SK-N-SH (cell line): ENCODE results near the gene TSC22D1. TPM values are rescaled to one million over a fixed set of nuclear protein-coding genes. Genes with fewer than 3 reads are reported as not detected.

Experiments
- CTCF ChIA-PET: fragments of 300-600, 350-600 bp; formaldehyde crosslinking; extraction: SDS; loops from one replicate; lab custom pipeline; 2021; lab: Yijun Ruan, JAX
- POLR2A ChIA-PET: fragments of 350-600 bp; sonication (Branson Sonifier 250); formaldehyde crosslinking; extraction: SDS; loops from one replicate; lab custom pipeline; 2020; ENCODE audit warnings: antibody characterized with exemption, inconsistent platforms; lab: Yijun Ruan, JAX
- DNase-seq: peaks from one replicate; pipeline ENCODE4 v3.0.0; 2012
- H2AFZ ChIP-seq: fragments of 200-600 bp; sonication (generic); 2 replicates; pipeline ENCODE4 v1.8.1; 2016; ENCODE audit warnings: antibody characterized with exemption, mild to moderate bottlenecking, low read depth
- H3F3A ChIP-seq: fragments of 200-600 bp; sonication (generic); replicated peaks from 2 replicates; pipeline ENCODE3; 2016; ENCODE audit warnings: antibody characterized with exemption, mild to moderate bottlenecking; ENCODE audit not compliant: insufficient read depth
- H3K27ac ChIP-seq, 2 experiments: fragments of 200-500 bp in 1 of 2; fragments of 200-600 bp in 1 of 2; sonication (Bioruptor generic) in 1 of 2; sonication (generic), shearing (Covaris generic) in 1 of 2; 2 replicates each; pipeline versions ENCODE4 v1.5.1 to v1.6.1; 2014 to 2016; ENCODE audit warnings: low read depth in 2 of 2, inconsistent platforms in 1 of 2, low read length in 1 of 2, mild to moderate bottlenecking in 1 of 2, mixed read lengths in 1 of 2
- H3K27me3 ChIP-seq: fragments of 200-600 bp; sonication (generic), shearing (Covaris generic); 2 replicates; pipeline ENCODE4 v1.6.1; 2016; ENCODE audit warnings: mixed run types; ENCODE audit not compliant: insufficient read depth
- H3K36me3 ChIP-seq, 2 experiments: fragments of 200-500 bp in 1 of 2; fragments of 200-600 bp in 1 of 2; sonication (Bioruptor generic) in 1 of 2; sonication (generic) in 1 of 2; replicated peaks in 1 of 2; 2 replicates each; pipeline versions ENCODE3 to v1.5.1; 2014 to 2016; ENCODE audit warnings: low read length in 1 of 2, mild to moderate bottlenecking in 1 of 2; ENCODE audit not compliant: insufficient read depth in 2 of 2, control insufficient read depth in 1 of 2
- H3K4me1 ChIP-seq, 2 experiments: fragments of 200-500 bp in 1 of 2; fragments of 200-600 bp in 1 of 2; sonication (Bioruptor generic) in 1 of 2; sonication (generic), shearing (Covaris generic) in 1 of 2; 2 replicates each; pipeline versions ENCODE4 v1.5.1 to v1.6.1; 2014 to 2016; ENCODE audit warnings: low read depth in 1 of 2, low read length in 1 of 2, mixed run types in 1 of 2; ENCODE audit not compliant: insufficient read depth in 2 of 2, control insufficient read depth in 1 of 2
- H3K4me2 ChIP-seq: fragments of 200-600 bp; sonication (generic), shearing (Covaris generic); 2 replicates; pipeline ENCODE4 v1.6.1; 2017; ENCODE audit warnings: mixed run types
- H3K4me3 ChIP-seq, 2 experiments: fragments of 200-500 bp in 1 of 2; fragments of 200-600 bp in 1 of 2; sonication (Bioruptor generic) in 1 of 2; sonication (generic), shearing (Covaris generic) in 1 of 2; 2 replicates each; pipeline versions ENCODE4 v1.5.1 to v1.8.1; 2014 to 2016; ENCODE audit warnings: low read depth in 2 of 2, inconsistent platforms in 1 of 2, low read length in 1 of 2, mild to moderate bottlenecking in 1 of 2, mixed read lengths in 1 of 2, moderate library complexity in 1 of 2
- H3K79me2 ChIP-seq: fragments of 200-600 bp; sonication (generic); 2 replicates; pipeline ENCODE4 v1.8.1; 2017; ENCODE audit warnings: mild to moderate bottlenecking; ENCODE audit not compliant: insufficient read depth
- H3K9ac ChIP-seq: fragments of 200-600 bp; sonication (generic); 2 replicates; pipeline ENCODE4 v1.6.1; 2017; ENCODE audit warnings: mixed run types
- H3K9me2 ChIP-seq: fragments of 200-600 bp; sonication (generic); 2 replicates; pipeline ENCODE4 v1.6.1; 2017; ENCODE audit warnings: mixed run types
- H3K9me3 ChIP-seq: fragments of 200-600 bp; sonication (generic); 2 replicates; pipeline ENCODE4 v1.6.1; 2017; ENCODE audit warnings: mixed run types, mild to moderate bottlenecking, moderate library complexity
- H4K20me1 ChIP-seq: fragments of 200-600 bp; sonication (generic); 2 replicates; pipeline ENCODE4 v1.6.1; 2017; ENCODE audit warnings: mild to moderate bottlenecking, mixed run types; ENCODE audit not compliant: insufficient read depth
- CHD2 ChIP-seq: fragments of 150-350 bp; IDR thresholded peaks from 2 replicates; pipeline ENCODE4 v1.6.1; 2018; ENCODE audit warnings: low read length; ENCODE audit not compliant: partially characterized antibody
- EZH2phosphoT487 ChIP-seq: fragments of 200-600 bp; sonication (generic); IDR thresholded peaks from 2 replicates; pipeline ENCODE4 v1.6.1; 2017; ENCODE audit warnings: low read depth, mixed run types, mild to moderate bottlenecking, antibody characterized with exemption, moderate library complexity, borderline replicate concordance
- FOSL2 ChIP-seq: IDR thresholded peaks from 2 replicates; pipeline ENCODE4 v1.4.0; 2012; ENCODE audit warnings: low read depth, mild to moderate bottlenecking, moderate library complexity, borderline replicate concordance
- FOXM1 ChIP-seq: IDR thresholded peaks from 2 replicates; pipeline ENCODE4 v1.4.0; 2012; ENCODE audit warnings: low read depth, mild to moderate bottlenecking
- JUND ChIP-seq: IDR thresholded peaks from 2 replicates; pipeline ENCODE4 v1.4.0; 2012
- MEF2A ChIP-seq: IDR thresholded peaks from 2 replicates; pipeline ENCODE4 v1.4.0; 2012; ENCODE audit warnings: low read depth, borderline replicate concordance
- MXI1 ChIP-seq: IDR thresholded peaks from 2 replicates; pipeline ENCODE4 v1.6.1; 2012; ENCODE audit warnings: mild to moderate bottlenecking, low read depth, low read length, improper control_type of control experiment
- NFIC ChIP-seq: IDR thresholded peaks from 2 replicates; pipeline ENCODE4 v1.4.0; 2012; ENCODE audit warnings: borderline replicate concordance
- NRF1 ChIP-seq: IDR thresholded peaks from 2 replicates; pipeline ENCODE4 v1.6.1; 2012; ENCODE audit warnings: low read depth, mild to moderate bottlenecking, low read length
- POLR2AphosphoS5 ChIP-seq: IDR thresholded peaks from 2 replicates; pipeline ENCODE4 v1.6.1; 2012; ENCODE audit warnings: low read depth, low read length
- RAD21 ChIP-seq: IDR thresholded peaks from 2 replicates; pipeline ENCODE4 v1.6.1; 2012; ENCODE audit warnings: mild to moderate bottlenecking, low read length
- RCOR1 ChIP-seq: fragments of 150-350 bp; IDR thresholded peaks from 2 replicates; pipeline ENCODE4 v1.6.1; 2017; ENCODE audit warnings: antibody characterized with exemption, low read length
- RFX5 ChIP-seq: IDR thresholded peaks from 2 replicates; pipeline ENCODE4 v1.6.1; 2012; ENCODE audit warnings: mild to moderate bottlenecking, improper control_type of control experiment, low read length
- TEAD4 ChIP-seq: IDR thresholded peaks from 2 replicates; pipeline ENCODE4 v1.4.0; 2012; ENCODE audit warnings: mild to moderate bottlenecking, borderline replicate concordance; ENCODE audit not compliant: insufficient read depth
- WGBS: methylation state at CpG from one replicate; pipeline ENCODE4 v1.1.6; 2017; ENCODE audit warnings: low lambda C conversion rate; 5-methylcytosine and 5-hydroxymethylcytosine counted together
- polyA plus RNA-seq, 3 experiments: library from polyadenylated mRNA; depleted of rRNA; stranded (reverse); fragments of >200 nt; gene quantifications; 2 replicates each; pipeline ENCODE4 v1.2.3, GENCODE V29; 2012
- TF ChIP-seq, protein P1 (sequence below): fragments of 150-350 bp; IDR thresholded peaks from 2 replicates; pipeline ENCODE4 v1.6.1; 2016; ENCODE audit warnings: mild to moderate bottlenecking, low read depth, low read length
- TF ChIP-seq, protein P2 (sequence below): IDR thresholded peaks from 2 replicates; pipeline ENCODE4 v1.4.0; 2012; ENCODE audit warnings: low read depth, borderline replicate concordance
- TF ChIP-seq, protein P3 (sequence below): fragments of 200-600 bp; sonication (generic); IDR thresholded peaks from 2 replicates; pipeline ENCODE4 v1.6.1; 2017; ENCODE audit warnings: antibody characterized with exemption, mild to moderate bottlenecking, moderate library complexity
- TF ChIP-seq, protein P4 (sequence below): fragments of 150-350 bp; IDR thresholded peaks from 2 replicates; pipeline ENCODE4 v1.6.1; 2017; ENCODE audit warnings: antibody characterized with exemption, low read length, low read depth, borderline replicate concordance
- TF ChIP-seq, protein P5 (sequence below): IDR thresholded peaks from 2 replicates; pipeline ENCODE4 v1.6.1; 2012; ENCODE audit warnings: mild to moderate bottlenecking, low read depth, low read length, moderate library complexity
- TF ChIP-seq, protein P6 (sequence below): IDR thresholded peaks from 2 replicates; pipeline ENCODE4 v1.4.0; 2012; ENCODE audit warnings: low read depth, borderline replicate concordance

The TSC22D1 gene
- polyA plus RNA-seq, 1 of the 3 experiments (the other 2 are of a cell fraction): 137 TPM

DNA sequence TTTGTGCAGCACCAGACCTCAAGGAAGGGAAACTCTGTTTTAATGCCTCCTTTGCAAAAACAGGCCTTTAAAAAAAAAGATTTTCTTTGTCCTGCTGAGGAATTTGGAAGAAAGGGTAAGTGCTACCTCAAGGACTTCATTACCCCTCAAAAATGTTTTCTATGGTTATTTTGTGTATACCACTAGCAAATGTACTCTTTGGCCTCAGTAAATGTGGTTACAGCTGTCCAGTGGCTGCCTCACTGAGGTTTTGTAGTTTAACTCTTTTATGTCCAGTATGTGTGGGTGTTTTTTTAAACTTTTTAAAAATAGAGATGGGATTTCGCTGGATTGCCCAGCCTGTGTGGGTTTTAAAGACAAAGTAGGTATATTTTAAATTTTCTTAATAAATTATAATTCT is 42.2 kb upstream of the TSC22D1 start:
- no peaks in the 10 kb centered on the region for H3K9me2 ChIP-seq
- H3K27ac ChIP-seq: no peak overlapping the region
- H4K20me1 ChIP-seq: no peaks in the 10 kb centered on the region
- WGBS: 82% methylated on average over 1 of the region's 1 CpG
- H3K27me3 ChIP-seq: no peaks in the 10 kb centered on the region
- no peaks in the 10 kb centered on the region for H3K9me3 ChIP-seq
- TF ChIP-seq MEF2A (no peak), JUND (no peak), EZH2phosphoT487 (no peak), TEAD4 (no peak), NFIC (no peak), FOXM1 (no peak), FOSL2 (no peak), RFX5 (no peak), NRF1 (no peak), POLR2AphosphoS5 (no peak), CHD2 (no peak), MXI1 (no peak), RAD21 (no peak), RCOR1 (no peak)
- TF ChIP-seq, protein P1, sequence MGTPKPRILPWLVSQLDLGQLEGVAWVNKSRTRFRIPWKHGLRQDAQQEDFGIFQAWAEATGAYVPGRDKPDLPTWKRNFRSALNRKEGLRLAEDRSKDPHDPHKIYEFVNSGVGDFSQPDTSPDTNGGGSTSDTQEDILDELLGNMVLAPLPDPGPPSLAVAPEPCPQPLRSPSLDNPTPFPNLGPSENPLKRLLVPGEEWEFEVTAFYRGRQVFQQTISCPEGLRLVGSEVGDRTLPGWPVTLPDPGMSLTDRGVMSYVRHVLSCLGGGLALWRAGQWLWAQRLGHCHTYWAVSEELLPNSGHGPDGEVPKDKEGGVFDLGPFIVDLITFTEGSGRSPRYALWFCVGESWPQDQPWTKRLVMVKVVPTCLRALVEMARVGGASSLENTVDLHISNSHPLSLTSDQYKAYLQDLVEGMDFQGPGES: no peak
- TF ChIP-seq, protein P2, sequence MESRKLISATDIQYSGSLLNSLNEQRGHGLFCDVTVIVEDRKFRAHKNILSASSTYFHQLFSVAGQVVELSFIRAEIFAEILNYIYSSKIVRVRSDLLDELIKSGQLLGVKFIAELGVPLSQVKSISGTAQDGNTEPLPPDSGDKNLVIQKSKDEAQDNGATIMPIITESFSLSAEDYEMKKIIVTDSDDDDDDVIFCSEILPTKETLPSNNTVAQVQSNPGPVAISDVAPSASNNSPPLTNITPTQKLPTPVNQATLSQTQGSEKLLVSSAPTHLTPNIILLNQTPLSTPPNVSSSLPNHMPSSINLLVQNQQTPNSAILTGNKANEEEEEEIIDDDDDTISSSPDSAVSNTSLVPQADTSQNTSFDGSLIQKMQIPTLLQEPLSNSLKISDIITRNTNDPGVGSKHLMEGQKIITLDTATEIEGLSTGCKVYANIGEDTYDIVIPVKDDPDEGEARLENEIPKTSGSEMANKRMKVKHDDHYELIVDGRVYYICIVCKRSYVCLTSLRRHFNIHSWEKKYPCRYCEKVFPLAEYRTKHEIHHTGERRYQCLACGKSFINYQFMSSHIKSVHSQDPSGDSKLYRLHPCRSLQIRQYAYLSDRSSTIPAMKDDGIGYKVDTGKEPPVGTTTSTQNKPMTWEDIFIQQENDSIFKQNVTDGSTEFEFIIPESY: no peak
- TF ChIP-seq, protein P3, sequence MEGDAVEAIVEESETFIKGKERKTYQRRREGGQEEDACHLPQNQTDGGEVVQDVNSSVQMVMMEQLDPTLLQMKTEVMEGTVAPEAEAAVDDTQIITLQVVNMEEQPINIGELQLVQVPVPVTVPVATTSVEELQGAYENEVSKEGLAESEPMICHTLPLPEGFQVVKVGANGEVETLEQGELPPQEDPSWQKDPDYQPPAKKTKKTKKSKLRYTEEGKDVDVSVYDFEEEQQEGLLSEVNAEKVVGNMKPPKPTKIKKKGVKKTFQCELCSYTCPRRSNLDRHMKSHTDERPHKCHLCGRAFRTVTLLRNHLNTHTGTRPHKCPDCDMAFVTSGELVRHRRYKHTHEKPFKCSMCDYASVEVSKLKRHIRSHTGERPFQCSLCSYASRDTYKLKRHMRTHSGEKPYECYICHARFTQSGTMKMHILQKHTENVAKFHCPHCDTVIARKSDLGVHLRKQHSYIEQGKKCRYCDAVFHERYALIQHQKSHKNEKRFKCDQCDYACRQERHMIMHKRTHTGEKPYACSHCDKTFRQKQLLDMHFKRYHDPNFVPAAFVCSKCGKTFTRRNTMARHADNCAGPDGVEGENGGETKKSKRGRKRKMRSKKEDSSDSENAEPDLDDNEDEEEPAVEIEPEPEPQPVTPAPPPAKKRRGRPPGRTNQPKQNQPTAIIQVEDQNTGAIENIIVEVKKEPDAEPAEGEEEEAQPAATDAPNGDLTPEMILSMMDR: no peak
- TF ChIP-seq, protein P4, sequence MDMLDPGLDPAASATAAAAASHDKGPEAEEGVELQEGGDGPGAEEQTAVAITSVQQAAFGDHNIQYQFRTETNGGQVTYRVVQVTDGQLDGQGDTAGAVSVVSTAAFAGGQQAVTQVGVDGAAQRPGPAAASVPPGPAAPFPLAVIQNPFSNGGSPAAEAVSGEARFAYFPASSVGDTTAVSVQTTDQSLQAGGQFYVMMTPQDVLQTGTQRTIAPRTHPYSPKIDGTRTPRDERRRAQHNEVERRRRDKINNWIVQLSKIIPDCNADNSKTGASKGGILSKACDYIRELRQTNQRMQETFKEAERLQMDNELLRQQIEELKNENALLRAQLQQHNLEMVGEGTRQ: no peak
- TF ChIP-seq, protein P5, sequence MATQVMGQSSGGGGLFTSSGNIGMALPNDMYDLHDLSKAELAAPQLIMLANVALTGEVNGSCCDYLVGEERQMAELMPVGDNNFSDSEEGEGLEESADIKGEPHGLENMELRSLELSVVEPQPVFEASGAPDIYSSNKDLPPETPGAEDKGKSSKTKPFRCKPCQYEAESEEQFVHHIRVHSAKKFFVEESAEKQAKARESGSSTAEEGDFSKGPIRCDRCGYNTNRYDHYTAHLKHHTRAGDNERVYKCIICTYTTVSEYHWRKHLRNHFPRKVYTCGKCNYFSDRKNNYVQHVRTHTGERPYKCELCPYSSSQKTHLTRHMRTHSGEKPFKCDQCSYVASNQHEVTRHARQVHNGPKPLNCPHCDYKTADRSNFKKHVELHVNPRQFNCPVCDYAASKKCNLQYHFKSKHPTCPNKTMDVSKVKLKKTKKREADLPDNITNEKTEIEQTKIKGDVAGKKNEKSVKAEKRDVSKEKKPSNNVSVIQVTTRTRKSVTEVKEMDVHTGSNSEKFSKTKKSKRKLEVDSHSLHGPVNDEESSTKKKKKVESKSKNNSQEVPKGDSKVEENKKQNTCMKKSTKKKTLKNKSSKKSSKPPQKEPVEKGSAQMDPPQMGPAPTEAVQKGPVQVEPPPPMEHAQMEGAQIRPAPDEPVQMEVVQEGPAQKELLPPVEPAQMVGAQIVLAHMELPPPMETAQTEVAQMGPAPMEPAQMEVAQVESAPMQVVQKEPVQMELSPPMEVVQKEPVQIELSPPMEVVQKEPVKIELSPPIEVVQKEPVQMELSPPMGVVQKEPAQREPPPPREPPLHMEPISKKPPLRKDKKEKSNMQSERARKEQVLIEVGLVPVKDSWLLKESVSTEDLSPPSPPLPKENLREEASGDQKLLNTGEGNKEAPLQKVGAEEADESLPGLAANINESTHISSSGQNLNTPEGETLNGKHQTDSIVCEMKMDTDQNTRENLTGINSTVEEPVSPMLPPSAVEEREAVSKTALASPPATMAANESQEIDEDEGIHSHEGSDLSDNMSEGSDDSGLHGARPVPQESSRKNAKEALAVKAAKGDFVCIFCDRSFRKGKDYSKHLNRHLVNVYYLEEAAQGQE: no peak
- TF ChIP-seq, protein P6, sequence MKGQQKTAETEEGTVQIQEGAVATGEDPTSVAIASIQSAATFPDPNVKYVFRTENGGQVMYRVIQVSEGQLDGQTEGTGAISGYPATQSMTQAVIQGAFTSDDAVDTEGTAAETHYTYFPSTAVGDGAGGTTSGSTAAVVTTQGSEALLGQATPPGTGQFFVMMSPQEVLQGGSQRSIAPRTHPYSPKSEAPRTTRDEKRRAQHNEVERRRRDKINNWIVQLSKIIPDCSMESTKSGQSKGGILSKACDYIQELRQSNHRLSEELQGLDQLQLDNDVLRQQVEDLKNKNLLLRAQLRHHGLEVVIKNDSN: no peak
- no peak for DNase-seq
- no peaks in the 10 kb centered on the region for H3K79me2 ChIP-seq
- ChIA-PET POLR2A (no interaction called here), CTCF (no interaction called here)
- H3K4me1 ChIP-seq: peaks cover 0 to 6% of the 10 kb centered on the region in 2 experiments; a peak in 1 of 4 replicates
- H3K9ac ChIP-seq: no peak overlapping the region
- H3K4me3 ChIP-seq: no peak overlapping the region
- no peak overlapping the region for H2AFZ ChIP-seq
- peaks cover 8% of the 10 kb centered on the region for H3F3A ChIP-seq
- H3K4me2 ChIP-seq: no peak overlapping the region
- H3K36me3 ChIP-seq: no peaks in the 10 kb centered on the region
